OCI-LY1 (cell line): ENCODE measurements around the gene RFC2.

Experiments used
- EZH2 ChIP-seq: fragments of 200-600 bp; sonication (generic), shearing (Covaris generic); IDR thresholded peaks from 2 replicates; pipeline ENCODE4 v1.8.0; 2017; ENCODE audit warnings: borderline replicate concordance, mixed run types, mild to moderate bottlenecking, antibody characterized with exemption, low read length, moderate library complexity, mixed read lengths
- TF ChIP-seq, protein P1 (sequence below): fragments of 200-600 bp; sonication (generic), shearing (Covaris generic); IDR thresholded peaks from 2 replicates; pipeline ENCODE4 v1.5.1; 2017; ENCODE audit warnings: mild to moderate bottlenecking, antibody characterized with exemption, low read length, moderate library complexity, mixed read lengths

DNA sequence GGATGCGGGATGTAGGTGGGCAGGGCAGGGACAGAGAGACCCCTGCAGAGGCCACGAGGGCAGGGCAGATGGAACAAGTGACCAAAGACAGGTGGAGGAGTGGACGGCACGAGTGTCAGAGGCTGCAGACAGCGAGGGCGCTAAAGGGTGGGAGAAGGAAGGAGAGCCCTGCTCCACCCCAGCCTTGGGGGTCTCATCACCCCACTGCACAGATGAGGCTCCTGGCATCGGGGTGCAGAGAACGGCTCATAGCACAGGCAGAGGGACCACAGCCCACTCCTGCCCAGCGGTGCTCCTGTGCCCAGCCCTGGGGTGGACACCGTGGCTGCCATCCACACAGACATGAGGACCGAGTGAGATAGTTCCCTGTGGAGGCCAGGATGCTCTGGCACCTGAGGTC, 46.6 kb downstream of the RFC2 start:
- TF ChIP-seq, protein P1, sequence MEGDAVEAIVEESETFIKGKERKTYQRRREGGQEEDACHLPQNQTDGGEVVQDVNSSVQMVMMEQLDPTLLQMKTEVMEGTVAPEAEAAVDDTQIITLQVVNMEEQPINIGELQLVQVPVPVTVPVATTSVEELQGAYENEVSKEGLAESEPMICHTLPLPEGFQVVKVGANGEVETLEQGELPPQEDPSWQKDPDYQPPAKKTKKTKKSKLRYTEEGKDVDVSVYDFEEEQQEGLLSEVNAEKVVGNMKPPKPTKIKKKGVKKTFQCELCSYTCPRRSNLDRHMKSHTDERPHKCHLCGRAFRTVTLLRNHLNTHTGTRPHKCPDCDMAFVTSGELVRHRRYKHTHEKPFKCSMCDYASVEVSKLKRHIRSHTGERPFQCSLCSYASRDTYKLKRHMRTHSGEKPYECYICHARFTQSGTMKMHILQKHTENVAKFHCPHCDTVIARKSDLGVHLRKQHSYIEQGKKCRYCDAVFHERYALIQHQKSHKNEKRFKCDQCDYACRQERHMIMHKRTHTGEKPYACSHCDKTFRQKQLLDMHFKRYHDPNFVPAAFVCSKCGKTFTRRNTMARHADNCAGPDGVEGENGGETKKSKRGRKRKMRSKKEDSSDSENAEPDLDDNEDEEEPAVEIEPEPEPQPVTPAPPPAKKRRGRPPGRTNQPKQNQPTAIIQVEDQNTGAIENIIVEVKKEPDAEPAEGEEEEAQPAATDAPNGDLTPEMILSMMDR, result no peak
- TF ChIP-seq EZH2, result no peak
